Forelimb muscle (tissue), 1 donor: ENCODE results near the gene SPATA3. TPM values are rescaled to one million over a fixed set of nuclear protein-coding genes. Genes with fewer than 3 reads are reported as not detected.

Source experiments
- DNase-seq: peaks from one replicate; pipeline ENCODE4 v3.0.0-alpha.2; 2013; ENCODE audit warnings: low read depth
- polyA plus RNA-seq: library from polyadenylated mRNA; unstranded; fragments of 120-200 nt; gene quantifications from one replicate; pipeline ENCODE4 v1.2.1, GENCODE V29; 2013; ENCODE audit not compliant: insufficient read length

The SPATA3 gene
- polyA plus RNA-seq, 1 donor = not detected

DNA sequence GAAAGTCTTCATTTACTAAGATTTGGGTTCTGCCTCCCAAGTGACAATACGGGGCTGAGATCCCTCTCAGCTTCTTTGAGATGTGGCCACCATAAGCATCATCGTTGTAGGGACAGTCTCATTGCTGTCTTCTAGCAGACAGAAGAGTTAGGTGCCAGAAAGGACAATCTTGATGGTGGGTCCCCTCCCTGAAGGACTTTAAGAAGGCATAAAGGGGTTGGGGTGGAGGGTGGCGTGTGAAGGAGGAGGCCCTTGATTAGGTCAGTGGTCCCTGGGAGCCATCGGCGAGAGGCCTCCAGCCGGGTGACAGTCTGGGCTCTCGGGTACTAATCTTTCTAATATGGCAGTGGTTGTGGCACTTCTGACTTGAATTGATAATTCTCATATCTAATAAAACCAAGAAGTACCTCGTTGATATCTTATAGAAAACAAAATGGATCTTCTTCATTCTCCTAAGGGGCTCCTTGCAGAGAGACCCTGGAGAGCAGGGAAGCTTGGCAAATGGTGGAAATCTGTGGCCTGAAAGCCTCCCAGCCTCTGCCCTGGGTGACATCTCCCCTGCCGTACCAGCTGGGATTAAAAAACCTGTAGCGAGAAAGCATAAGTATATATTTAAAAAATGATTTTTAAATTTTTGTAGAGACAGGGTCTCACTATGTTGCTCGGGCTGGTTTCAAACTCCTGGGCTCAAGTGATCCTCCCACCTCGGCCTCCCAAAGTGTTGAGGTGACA, 53.5 kb downstream of the SPATA3 start:
- DNase-seq = no peak

- no peak for DNase-seq
Measured at GRCh38 chr2:231050018-231050901, 54.3 kb downstream of the SPATA3 start.

DNA sequence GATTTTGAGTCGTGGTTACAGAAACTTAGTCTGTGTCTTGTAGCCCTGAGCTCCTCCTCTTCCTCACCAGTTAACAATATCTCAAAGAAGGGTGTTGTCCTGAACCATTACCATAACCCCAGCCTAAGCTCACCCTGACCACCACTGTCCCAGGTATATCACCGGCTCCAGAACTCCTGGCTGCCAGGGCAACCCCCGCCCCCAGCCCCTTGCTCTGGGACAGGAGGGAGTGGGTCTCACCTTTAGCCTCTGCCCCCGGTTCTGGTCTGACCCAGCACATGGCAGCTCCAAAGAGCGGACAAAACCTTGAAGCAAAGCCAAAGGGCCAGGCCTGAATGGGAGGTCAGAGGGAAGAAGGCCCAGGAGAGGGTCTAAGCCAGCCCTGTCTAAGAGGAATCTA, 55.2 kb downstream of the SPATA3 start:
- no peak for DNase-seq

DNA sequence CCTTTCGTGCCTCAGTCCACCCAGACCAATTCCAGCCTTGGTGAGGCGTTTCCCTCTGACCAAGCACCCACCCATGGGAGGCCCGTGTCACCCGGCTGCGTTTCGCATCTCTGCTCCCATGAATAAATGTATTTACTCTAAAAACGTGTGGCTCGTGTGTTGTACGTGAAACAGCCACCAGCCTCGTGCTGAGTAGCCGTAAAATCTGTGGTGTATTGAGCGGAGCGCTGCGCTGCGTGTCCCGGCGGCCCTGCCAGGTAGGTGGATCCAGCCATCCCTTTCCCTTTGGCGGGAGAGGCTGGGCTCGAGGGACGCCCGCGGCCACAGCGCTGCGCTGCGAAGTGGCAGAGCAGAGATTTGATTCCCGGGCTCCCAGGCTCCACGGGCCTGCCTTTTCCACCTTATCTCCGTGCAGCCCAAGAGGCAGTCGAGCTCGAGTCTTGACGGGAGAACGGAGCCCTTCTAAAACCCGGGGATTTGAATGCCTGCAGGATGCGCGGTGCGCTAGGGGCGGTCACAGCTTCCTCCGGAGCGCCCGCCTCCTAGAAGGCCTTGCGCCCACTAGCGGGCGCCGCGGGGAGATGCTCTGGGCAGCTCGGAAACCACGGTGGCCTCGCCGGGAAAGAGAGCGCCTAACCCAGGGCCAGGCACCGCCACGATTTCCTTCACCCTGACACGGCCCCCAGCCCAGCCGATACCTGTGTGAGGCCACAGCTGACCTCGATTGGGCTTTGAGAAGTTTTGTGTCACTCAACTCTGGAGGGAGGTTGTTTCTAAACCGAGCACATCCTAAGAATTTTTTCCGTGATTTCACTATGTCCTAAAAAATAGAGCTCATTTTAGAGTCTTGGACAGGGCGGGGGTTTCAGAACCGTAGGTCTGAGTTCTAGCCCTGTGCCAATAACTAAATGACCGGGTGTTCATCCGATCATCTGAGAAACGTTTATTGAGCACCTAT, 56.9 kb downstream of the SPATA3 start:
- DNase-seq = peak; percentile 44

- no peak for DNase-seq
Measured at GRCh38 chr2:231053846-231054245, 57.9 kb downstream of the SPATA3 start.

DNA sequence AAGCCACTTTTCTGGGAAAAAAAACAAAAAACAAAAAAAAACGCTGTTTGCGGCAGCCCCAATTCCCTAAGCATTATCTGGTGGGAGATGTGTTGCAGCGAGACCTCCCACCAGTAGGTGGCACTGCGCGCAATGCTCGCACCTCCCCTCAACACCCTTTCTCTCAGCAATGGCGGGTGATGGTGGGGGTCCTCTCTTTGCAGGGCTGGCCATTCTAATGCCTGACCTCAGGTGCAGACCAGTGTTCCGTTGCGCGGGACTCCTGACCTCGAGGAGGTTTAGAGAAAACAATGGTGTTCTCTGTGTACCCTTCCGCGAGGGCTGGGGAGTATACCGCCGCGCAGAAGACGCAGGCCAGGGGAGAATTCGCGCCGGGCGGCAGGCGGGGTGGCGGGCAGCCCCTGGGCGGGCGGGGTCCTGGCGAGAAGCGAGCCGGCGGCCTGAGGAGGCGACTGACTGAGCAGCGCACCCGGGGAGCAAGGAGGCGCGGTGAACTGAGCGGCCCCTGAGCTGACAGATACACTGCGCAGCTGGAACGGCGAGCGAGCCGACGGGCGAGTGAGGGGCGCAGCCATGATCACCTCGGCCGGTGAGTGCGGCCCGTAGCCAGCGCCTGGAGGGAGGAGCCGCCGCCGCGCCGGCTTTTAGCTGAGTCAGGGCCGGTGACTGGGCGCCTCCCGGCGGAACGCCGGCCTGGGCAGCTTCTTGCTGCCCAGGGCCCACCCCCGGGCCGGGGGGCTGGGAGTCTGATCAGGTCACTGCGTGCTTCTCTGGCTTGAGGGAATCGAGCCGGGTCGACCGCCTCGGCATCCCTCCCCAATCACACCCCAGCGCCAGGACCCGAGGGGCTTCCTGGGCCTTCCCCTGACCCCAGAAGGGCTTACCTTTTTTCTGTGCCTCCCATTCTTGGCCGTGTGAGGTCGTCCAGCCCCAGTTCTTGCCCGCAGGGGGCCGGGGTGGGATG, 60.8 kb downstream of the SPATA3 start, which contains the start of gene PSMD1:
TSS of gene PSMD1 (plus strand) at position 415 of the 964 bp plus-strand sequence. CDS start at position 574, 159 bp downstream.
- peak; percentile 90 for DNase-seq

DNA sequence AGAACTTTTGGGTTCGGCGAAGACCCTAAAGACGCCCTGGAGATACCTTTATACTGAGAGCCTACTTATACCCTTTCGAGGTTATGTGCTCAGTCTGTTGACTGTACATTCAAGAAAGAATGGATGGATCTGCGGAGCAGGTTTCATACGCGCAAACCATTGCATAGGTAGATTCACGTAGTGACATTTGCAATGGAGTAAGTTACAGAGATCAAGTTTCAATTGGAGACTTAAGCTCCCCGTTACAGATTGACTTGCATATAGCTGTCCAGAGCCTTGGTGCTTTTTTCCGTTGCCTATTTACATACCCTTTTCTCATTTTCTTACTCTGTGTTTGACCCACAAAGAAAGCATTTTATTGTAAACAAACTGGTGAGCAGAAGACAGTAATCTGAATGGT, 61.7 kb downstream of the SPATA3 start:
- no peak for DNase-seq

Other genes with a start within 250 kb of the SPATA3 start
- 138 TPM for gene ITM2C, start 131.2 kb upstream of the SPATA3 start, polyA plus RNA-seq
- 0.04 TPM for gene GPR55, start 70.9 kb upstream of the SPATA3 start, polyA plus RNA-seq
- gene C2orf72, start 41.4 kb downstream of the SPATA3 start, polyA plus RNA-seq = 0.23 TPM
- gene PSMD1, start 60.7 kb downstream of the SPATA3 start, polyA plus RNA-seq = 79.0 TPM
- 0.11 TPM for gene HTR2B, start 128.9 kb downstream of the SPATA3 start, polyA plus RNA-seq
- gene ARMC9, start 202.5 kb downstream of the SPATA3 start, polyA plus RNA-seq = 3.9 TPM